Measurements from ENCODE around the gene RSPH6A.

Gene RSPH6A

DNA sequence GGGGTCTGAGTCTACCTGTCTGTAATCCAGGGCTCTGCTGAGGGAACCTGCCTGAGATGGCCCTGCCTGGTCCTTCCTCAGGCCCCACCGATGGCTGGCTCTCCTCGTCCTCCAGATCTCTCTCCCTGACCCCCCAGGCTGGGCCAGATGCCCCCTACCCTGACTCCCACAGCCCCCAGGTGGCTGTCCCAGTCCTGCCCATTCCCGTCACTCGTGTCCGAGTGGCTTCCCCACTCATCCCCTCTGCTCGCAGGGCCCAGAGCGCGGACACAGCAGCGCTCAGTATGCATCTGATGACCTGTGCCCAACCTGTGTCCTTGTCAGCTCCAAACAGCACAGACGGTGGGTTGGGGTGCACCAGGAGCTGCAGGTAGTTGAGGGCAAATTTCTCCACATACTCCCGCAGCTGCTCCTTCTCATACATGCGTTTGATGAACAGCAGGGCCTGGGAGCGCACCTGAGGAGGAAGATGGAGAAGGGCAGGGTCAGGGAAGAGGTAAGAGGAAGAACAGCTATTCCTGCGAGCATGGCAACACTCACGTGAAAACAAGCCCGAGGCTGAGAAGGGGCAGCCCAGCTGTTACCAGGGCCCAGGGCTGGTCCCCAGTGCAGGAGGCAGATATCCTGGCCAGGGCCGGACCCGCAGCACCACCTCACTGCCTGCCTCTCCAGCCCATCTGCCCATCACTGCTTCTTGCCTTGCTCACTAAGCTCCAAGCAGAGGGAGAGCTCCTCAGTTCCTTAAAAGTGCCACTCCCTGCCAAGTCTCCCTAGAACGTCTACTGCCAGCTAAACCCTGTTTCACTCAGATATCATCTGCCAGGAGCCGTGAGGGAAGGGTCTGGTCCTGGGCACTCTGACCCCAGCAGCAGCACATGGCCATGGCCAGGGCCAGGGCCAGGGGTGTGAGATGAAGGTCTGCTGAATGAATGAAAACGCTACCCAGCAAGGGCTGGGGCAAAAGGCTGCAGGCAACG, 11.1 kb upstream of the RSPH6A start:
- DNase-seq (ENCODE audit: low read depth), result no peak
- H3K4me3 ChIP-seq (replicated peaks; ENCODE audit: low read depth, low read length), result no peak overlapping the region
- TF ChIP-seq, protein P1, sequence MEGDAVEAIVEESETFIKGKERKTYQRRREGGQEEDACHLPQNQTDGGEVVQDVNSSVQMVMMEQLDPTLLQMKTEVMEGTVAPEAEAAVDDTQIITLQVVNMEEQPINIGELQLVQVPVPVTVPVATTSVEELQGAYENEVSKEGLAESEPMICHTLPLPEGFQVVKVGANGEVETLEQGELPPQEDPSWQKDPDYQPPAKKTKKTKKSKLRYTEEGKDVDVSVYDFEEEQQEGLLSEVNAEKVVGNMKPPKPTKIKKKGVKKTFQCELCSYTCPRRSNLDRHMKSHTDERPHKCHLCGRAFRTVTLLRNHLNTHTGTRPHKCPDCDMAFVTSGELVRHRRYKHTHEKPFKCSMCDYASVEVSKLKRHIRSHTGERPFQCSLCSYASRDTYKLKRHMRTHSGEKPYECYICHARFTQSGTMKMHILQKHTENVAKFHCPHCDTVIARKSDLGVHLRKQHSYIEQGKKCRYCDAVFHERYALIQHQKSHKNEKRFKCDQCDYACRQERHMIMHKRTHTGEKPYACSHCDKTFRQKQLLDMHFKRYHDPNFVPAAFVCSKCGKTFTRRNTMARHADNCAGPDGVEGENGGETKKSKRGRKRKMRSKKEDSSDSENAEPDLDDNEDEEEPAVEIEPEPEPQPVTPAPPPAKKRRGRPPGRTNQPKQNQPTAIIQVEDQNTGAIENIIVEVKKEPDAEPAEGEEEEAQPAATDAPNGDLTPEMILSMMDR (IDR thresholded peaks at IDR 0.05; ENCODE audit: low read length, missing control alignments), result no peak

DNA sequence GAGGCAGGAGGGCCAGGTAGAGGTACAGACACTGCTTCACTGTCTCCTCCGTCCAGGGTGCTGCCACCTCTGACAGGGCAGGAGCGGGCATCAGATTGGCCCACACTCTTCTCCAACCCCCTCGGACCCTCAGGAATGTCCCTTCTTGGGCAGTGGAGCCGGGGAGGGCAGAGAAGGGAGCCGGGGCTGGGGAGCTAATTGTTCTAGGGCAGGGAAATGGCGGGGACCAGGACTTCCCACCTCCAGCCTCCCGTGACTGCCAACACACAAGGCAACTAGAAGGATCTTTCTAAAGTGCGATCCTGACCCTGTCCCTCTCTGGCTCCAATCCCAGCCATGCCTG, 10.1 kb upstream of the RSPH6A start:
- DNase-seq (ENCODE audit: low read depth), result no peak
- TF ChIP-seq, protein P1 (IDR thresholded peaks at IDR 0.05; ENCODE audit: low read length, missing control alignments), result no peak
- H3K4me3 ChIP-seq (replicated peaks; ENCODE audit: low read depth, low read length), result no peak overlapping the region

DNA sequence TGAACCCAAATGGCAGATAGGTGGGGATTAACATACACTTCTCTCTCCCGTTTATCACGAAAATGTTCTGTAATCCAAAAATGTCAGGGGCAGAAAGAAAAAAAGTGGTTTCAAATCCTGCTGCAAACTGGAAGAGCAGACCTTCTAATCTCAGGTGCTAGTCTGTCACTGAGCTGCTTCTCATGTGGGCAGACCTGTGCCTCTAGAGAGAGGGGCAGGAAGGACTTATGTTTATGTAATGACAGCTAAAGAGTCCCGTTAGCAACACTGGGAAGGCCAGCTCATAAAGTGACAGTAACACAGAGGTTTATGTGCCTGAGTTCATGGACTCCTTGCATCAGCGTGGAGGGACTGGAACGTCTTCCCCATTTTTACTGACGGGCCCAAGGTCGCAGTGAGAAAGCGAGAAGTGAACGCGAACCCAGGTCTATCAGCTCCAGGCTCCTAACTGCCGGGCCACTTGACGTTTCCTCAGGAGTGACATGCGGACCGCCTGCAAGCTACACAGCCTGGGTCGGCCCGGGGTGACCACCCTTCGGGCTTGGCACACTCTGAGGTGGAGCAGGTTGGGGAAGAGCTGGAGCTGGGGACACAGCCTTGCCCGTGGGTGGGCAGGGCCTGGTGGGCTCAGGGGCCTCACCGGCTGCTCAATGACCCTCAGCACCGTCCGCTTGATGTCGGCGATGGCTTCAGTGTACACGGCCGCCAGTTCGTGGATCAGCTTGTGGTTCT, 9.6 kb upstream of the RSPH6A start:
- DNase-seq (ENCODE audit: low read depth), result no peak
- no peak overlapping the region for H3K4me3 ChIP-seq (replicated peaks; ENCODE audit: low read depth, low read length)
- TF ChIP-seq, protein P1 (IDR thresholded peaks at IDR 0.05; ENCODE audit: low read length, missing control alignments), result no peak

DNA sequence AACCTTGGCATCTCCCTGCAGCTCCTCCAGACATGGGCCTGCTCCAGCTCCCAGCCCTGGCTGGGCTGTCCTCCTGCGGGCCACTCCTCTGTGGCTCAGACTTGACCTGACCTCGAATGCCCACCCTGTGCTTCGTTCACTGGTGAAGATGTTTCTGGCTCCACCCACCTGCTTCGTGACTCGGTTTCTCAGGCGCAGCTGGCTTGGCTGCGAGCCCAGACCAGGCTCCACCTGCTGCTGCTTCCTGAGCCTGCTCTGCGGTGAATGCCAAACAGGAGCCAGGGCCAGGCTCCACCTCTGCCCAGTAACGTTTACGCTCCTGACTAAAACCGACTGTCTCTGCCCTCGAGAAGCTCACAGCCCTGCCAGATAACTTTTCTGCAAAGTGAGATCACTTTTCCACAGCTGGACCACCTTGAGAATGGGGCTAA, 8.9 kb upstream of the RSPH6A start:
- DNase-seq (ENCODE audit: low read depth), result no peak
- TF ChIP-seq, protein P1 (IDR thresholded peaks at IDR 0.05; ENCODE audit: low read length, missing control alignments), result no peak
- H3K4me3 ChIP-seq (replicated peaks; ENCODE audit: low read depth, low read length), result no peak overlapping the region

DNA sequence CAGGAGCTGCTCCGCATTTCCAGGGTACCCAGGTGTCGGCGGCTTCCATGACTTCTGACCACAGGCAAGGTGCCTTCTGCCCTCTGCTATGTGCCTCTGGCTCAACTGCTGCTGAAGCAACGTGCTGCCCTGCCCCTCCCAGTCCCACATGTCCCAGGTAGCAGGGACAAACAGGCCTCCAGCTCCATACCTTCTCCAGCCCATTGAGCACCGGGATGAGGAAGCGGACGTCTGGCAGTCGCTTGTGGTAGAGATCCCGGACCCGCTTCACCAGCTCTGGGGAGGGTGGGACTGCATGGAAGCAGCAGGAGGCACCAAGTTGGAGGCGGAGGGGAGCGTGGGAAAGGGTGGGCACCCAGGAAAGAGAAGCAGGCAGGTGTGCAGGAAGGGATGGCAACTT, 8.1 kb upstream of the RSPH6A start:
- H3K4me3 ChIP-seq (replicated peaks; ENCODE audit: low read depth, low read length), result no peak overlapping the region
- DNase-seq (ENCODE audit: low read depth), result no peak
- TF ChIP-seq, protein P1 (IDR thresholded peaks at IDR 0.05; ENCODE audit: low read length, missing control alignments), result no peak

DNA sequence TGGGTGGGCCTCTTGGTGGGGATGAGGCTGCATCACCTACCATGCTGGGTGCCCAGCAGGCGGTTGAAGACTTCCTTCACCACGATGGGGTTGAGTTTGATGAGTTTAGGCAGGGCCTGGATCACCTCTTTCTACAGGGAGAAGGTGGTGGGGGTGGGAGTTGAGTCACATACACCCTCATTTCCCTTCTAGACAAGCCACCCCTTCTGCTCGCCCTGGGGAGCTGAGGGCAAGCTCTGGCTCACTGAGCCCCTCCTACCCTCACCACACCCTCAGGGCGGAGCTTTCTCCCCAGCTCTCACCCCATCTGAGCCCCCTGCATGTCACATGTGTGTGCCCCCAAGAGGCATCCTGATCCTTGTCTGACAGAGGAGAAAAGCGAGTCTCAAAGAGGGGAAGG, 7.6 kb upstream of the RSPH6A start:
- no peak overlapping the region for H3K4me3 ChIP-seq (replicated peaks; ENCODE audit: low read depth, low read length)
- TF ChIP-seq, protein P1 (IDR thresholded peaks at IDR 0.05; ENCODE audit: low read length, missing control alignments), result no peak
- no peak for DNase-seq (ENCODE audit: low read depth)

Measured in fibroblast of pulmonary artery (primary cell).